ENCODE results near the gene PNPLA7. TPM values are rescaled to one million over a fixed set of nuclear protein-coding genes. Genes with fewer than 3 reads are reported as not detected.

Gene PNPLA7
- total RNA-seq, 1 experiment from 2014 or later = 0.77 TPM

GRCh38 chr9:137491735-137492432, 58.3 kb downstream of the PNPLA7 start:
- Histone ChIP-seq H3K27me3 (ENCODE audit: low read length) (no peaks in the 10 kb centered on the region), H3K36me3 (ENCODE audit: low read depth, low read length) (no peaks in the 10 kb centered on the region), H3K9me2 (replicated peaks; ENCODE audit: low read length) (no peaks in the 10 kb centered on the region), H3K79me2 (ENCODE audit: low read length) (no peaks in the 10 kb centered on the region), H3K4me1 (ENCODE audit: insufficient read depth, low read length) (peaks cover 16% of the 10 kb centered on the region), H2AFZ (ENCODE audit: low read length) (no peak overlapping the region), H3K9ac (ENCODE audit: low read length) (no peak overlapping the region), H3K9me3 (ENCODE audit: low read length) (no peaks in the 10 kb centered on the region), H3F3A (ENCODE audit: low read length, unreplicated experiment) (no peaks in the 10 kb centered on the region), H3K4me2 (ENCODE audit: low read length) (no peak overlapping the region), H3K27ac (ENCODE audit: low read length) (no peak overlapping the region), H3K4me3 (ENCODE audit: low read length) (no peak overlapping the region), H4K20me1 (ENCODE audit: low read length) (no peaks in the 10 kb centered on the region)
- CTCF ChIA-PET = no interaction called here
- DNase-seq (no peak), ATAC-seq (no peak)
- intact Hi-C loops (cut with micrococcal nuclease) = no loop called here
- BruUV-seq (replicated peaks) = no TSS peak
- POLR2A ChIA-PET (ENCODE audit: unreplicated experiment) = interaction anchor here (0.6 kb wide), 1 partner anchor 1383 kb away, joined by 4 read pairs; no protein-coding TSS in a partner anchor
- TF ChIP-seq CTCF (conservative IDR thresholded peaks at IDR 0.05; ENCODE audit: low read depth, low read length) = no peak
- TF ChIP-seq EZH2 (IDR thresholded peaks at IDR 0.05; ENCODE audit: low read length, unreplicated experiment) = no peak
- TF ChIP-seq EZH2phosphoT487 (IDR thresholded peaks at IDR 0.05; ENCODE audit: borderline replicate concordance, low read length) = no peak

GRCh38 chr9:137490532-137491186, 59.5 kb downstream of the PNPLA7 start:
- Histone ChIP-seq H3F3A (ENCODE audit: low read length, unreplicated experiment) (no peaks in the 10 kb centered on the region), H3K36me3 (ENCODE audit: low read depth, low read length) (no peaks in the 10 kb centered on the region), H3K4me3 (ENCODE audit: low read length) (no peak overlapping the region), H3K9me2 (replicated peaks; ENCODE audit: low read length) (no peaks in the 10 kb centered on the region), H3K4me1 (ENCODE audit: insufficient read depth, low read length) (peaks cover 16% of the 10 kb centered on the region), H3K9me3 (ENCODE audit: low read length) (no peaks in the 10 kb centered on the region), H3K9ac (ENCODE audit: low read length) (no peak overlapping the region), H3K27me3 (ENCODE audit: low read length) (no peaks in the 10 kb centered on the region), H3K4me2 (ENCODE audit: low read length) (no peak overlapping the region), H4K20me1 (ENCODE audit: low read length) (no peaks in the 10 kb centered on the region), H3K27ac (ENCODE audit: low read length) (no peak overlapping the region), H2AFZ (ENCODE audit: low read length) (no peak overlapping the region), H3K79me2 (ENCODE audit: low read length) (no peaks in the 10 kb centered on the region)
- ChIA-PET CTCF (no interaction called here), POLR2A (ENCODE audit: unreplicated experiment) (no interaction called here)
- TF ChIP-seq CTCF (conservative IDR thresholded peaks at IDR 0.05; ENCODE audit: low read depth, low read length) = no peak
- ATAC-seq = no peak
- intact Hi-C loops (cut with micrococcal nuclease) = no loop called here
- no peak for DNase-seq
- BruUV-seq (replicated peaks) = no TSS peak

- POLR2A ChIA-PET (ENCODE audit: unreplicated experiment) = no interaction called here
Observed at GRCh38 chr9:137488906-137489305, 61.3 kb downstream of the PNPLA7 start.

More at GRCh38 chr9:137488906-137489305, 61.3 kb downstream of the PNPLA7 start:
- H2AFZ ChIP-seq (ENCODE audit: low read length) = no peak overlapping the region
- no peaks in the 10 kb centered on the region for H3K9me3 ChIP-seq (ENCODE audit: low read length)
- H3K27ac ChIP-seq (ENCODE audit: low read length) = no peak overlapping the region
- no peak overlapping the region for H3K9ac ChIP-seq (ENCODE audit: low read length)
- H3K4me1 ChIP-seq (ENCODE audit: insufficient read depth, low read length) = peaks cover 10% of the 10 kb centered on the region
- no peaks in the 10 kb centered on the region for H3K9me2 ChIP-seq (replicated peaks; ENCODE audit: low read length)
- H3K4me2 ChIP-seq (ENCODE audit: low read length) = no peak overlapping the region
- no peaks in the 10 kb centered on the region for H3K79me2 ChIP-seq (ENCODE audit: low read length)
- ATAC-seq (no peak), DNase-seq (no peak)
- H3K27me3 ChIP-seq (ENCODE audit: low read length) = no peaks in the 10 kb centered on the region
- intact Hi-C loops (cut with micrococcal nuclease) = no loop called here
- no TSS peak for BruUV-seq (replicated peaks)
- no peak overlapping the region for H3K4me3 ChIP-seq (ENCODE audit: low read length)
- no peaks in the 10 kb centered on the region for H4K20me1 ChIP-seq (ENCODE audit: low read length)
- CTCF ChIA-PET = no interaction called here
- H3K36me3 ChIP-seq (ENCODE audit: low read depth, low read length) = no peaks in the 10 kb centered on the region
- TF ChIP-seq EZH2phosphoT487 (IDR thresholded peaks at IDR 0.05; ENCODE audit: borderline replicate concordance, low read length) = no peak
- TF ChIP-seq EZH2 (IDR thresholded peaks at IDR 0.05; ENCODE audit: low read length, unreplicated experiment) = no peak
- TF ChIP-seq CTCF (conservative IDR thresholded peaks at IDR 0.05; ENCODE audit: low read depth, low read length) = no peak
- no peaks in the 10 kb centered on the region for H3F3A ChIP-seq (ENCODE audit: low read length, unreplicated experiment)
